Hepatocyte (in vitro differentiated cells): ENCODE data around the gene XPA. TPM values are rescaled to one million over a fixed set of nuclear protein-coding genes. Genes with fewer than 3 reads are reported as not detected.

ENCODE experiments used
- DNase-seq: peaks from one replicate; pipeline ENCODE4 v3.0.0-alpha.2; 2016; ENCODE audit warnings: low spot score
- H2AFZ ChIP-seq: fragments of 200-600 bp; sonication (generic); 2 replicates; pipeline ENCODE4 v1.6.0; 2016; ENCODE audit warnings: antibody characterized with exemption, mild to moderate bottlenecking
- H3K27ac ChIP-seq: fragments of 200-600 bp; sonication (generic); 2 replicates; pipeline ENCODE4 v1.5.1; 2016; ENCODE audit warnings: mild to moderate bottlenecking
- H3K27me3 ChIP-seq: fragments of 200-600 bp; sonication (generic); 2 replicates; pipeline ENCODE4 v1.6.1; 2016
- H3K36me3 ChIP-seq: fragments of 200-600 bp; sonication (generic); replicated peaks from 2 replicates; pipeline ENCODE4 v1.5.1; 2016; ENCODE audit warnings: low read depth; ENCODE audit not compliant: insufficient read depth
- H3K4me1 ChIP-seq: fragments of 200-600 bp; sonication (generic); 2 replicates; pipeline ENCODE4 v1.5.1; 2016; ENCODE audit warnings: mild to moderate bottlenecking, moderate library complexity; ENCODE audit not compliant: insufficient read depth
- H3K4me2 ChIP-seq: fragments of 200-600 bp; sonication (generic); 2 replicates; pipeline ENCODE4 v1.6.0; 2016
- H3K4me3 ChIP-seq: fragments of 200-600 bp; sonication (generic); 2 replicates; pipeline ENCODE4 v1.5.1; 2016; ENCODE audit warnings: mild to moderate bottlenecking
- H3K79me2 ChIP-seq: fragments of 200-600 bp; sonication (generic); 2 replicates; pipeline ENCODE4 v1.6.0; 2017; ENCODE audit warnings: mild to moderate bottlenecking
- H3K9me2 ChIP-seq: fragments of 200-600 bp; sonication (generic); replicated peaks from 2 replicates; pipeline ENCODE4 v1.6.0; 2017; ENCODE audit warnings: mild to moderate bottlenecking; ENCODE audit not compliant: insufficient read depth
- H3K9me3 ChIP-seq: fragments of 200-600 bp; sonication (generic); 2 replicates; pipeline ENCODE4 v1.5.1; 2016; ENCODE audit warnings: low read depth, mild to moderate bottlenecking
- H4K20me1 ChIP-seq: fragments of 200-600 bp; sonication (generic); 2 replicates; pipeline ENCODE4 v1.6.0; 2016; ENCODE audit warnings: mild to moderate bottlenecking; ENCODE audit not compliant: insufficient read depth, poor library complexity, severe bottlenecking
- EZH2 ChIP-seq: fragments of 200-600 bp; sonication (generic); IDR thresholded peaks from 2 replicates; pipeline ENCODE4 v1.6.1; 2016; ENCODE audit warnings: antibody characterized with exemption, mild to moderate bottlenecking, borderline replicate concordance
- EZH2phosphoT487 ChIP-seq: fragments of 200-600 bp; sonication (generic); IDR thresholded peaks from one replicate; pipeline ENCODE4 v1.6.1; 2018; ENCODE audit warnings: antibody characterized with exemption, mild to moderate bottlenecking, low read depth, moderate library complexity; ENCODE audit not compliant: unreplicated experiment, severe bottlenecking
- WGBS: methylation state at CpG from one replicate; pipeline ENCODE4 v1.1.6; 2016; ENCODE audit warnings: low lambda C conversion rate; ENCODE audit errors: missing lambda C conversion rate; 5-methylcytosine and 5-hydroxymethylcytosine counted together
- polyA plus RNA-seq: library from polyadenylated mRNA; unstranded; fragments of >200 nt; fragmentation: Nextera tagmentation; extraction: Ambion mirVana; gene quantifications from 2 replicates; pipeline ENCODE4 v1.2.1, GENCODE V29; 2016
- total RNA-seq: library from RNA; depleted of rRNA; stranded (reverse); fragments of >200 nt; gene quantifications from 2 replicates; pipeline ENCODE4 v1.2.3, GENCODE V29; 2014
- TF ChIP-seq, protein P1 (sequence below): fragments of 200-600 bp; sonication (generic); IDR thresholded peaks from 2 replicates; pipeline ENCODE4 v1.5.1; 2016; ENCODE audit warnings: antibody characterized with exemption, mild to moderate bottlenecking; ENCODE audit not compliant: poor library complexity

XPA gene
- total and polyA plus RNA-seq, 2 experiments from 2014 or later = 12.6 to 18.5 TPM

DNA sequence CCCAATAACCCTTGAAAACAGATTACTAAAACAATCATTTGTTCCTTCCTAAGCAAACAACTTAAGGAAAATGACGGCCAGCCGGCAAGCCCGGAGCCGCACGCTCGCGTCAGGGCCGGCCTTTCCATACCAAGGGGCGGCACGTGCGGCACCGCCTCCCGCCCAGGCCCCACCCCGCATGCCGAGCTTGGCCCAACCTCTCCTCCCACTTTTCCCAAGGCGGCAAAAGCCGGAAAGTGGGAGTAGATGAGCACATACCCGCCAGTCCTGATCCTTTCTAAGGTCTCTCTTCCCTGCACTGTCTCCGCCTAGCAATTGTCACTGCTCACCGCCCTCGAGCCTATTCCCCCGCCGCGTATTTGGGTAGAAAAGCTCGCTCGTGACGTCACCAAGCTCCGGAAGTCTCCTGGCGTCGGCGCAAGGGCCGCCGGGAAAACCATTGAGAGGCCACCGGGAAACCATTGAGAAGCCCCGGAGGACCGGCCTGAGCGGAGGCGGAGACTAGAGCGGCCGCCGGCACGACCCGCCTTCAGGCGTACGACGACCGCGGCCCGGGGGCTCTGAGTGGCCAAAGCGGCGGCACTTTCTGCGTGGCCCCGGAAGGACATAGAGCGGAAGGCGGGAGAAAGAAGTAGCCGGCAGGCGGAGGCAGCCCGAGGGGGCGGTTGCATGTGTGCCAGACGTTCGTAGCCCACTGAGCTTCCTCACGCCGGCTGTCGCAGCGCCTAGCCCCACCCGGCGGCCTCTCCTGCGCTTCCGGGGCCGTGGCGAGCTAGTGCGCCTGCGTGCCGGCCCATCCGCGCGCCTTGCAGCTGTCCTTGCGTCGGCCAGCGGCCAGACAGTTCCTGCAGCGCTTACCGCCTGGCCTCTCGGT is 63.9 kb downstream of the XPA start, which contains the start of the genes NCBP1 and TSTD2:
Gene NCBP1 (plus strand): TSS at position 837 of the 874 bp plus-strand sequence. CDS start 61 bp downstream, outside the sequence.
Gene TSTD2 (minus strand): TSS at position 384 of the 874 bp plus-strand sequence. CDS start 5,806 bp downstream, outside the sequence.
- H3K9me2 ChIP-seq = no peaks in the 10 kb centered on the region
- H3K4me3 ChIP-seq = peak within 1 kb of the TSS; percentile 66
- peaks cover 19% of the 10 kb centered on the region for H4K20me1 ChIP-seq
- no peaks in the 10 kb centered on the region for H3K27me3 ChIP-seq
- peaks cover 81% of the 10 kb centered on the region for H3K79me2 ChIP-seq
- 1% methylated on average over 74 of the region's 83 CpGs for WGBS
- H3K36me3 ChIP-seq = no peaks in the 10 kb centered on the region
- TF ChIP-seq EZH2phosphoT487 = no peak
- no peak for TF ChIP-seq EZH2
- TF ChIP-seq, protein P1, sequence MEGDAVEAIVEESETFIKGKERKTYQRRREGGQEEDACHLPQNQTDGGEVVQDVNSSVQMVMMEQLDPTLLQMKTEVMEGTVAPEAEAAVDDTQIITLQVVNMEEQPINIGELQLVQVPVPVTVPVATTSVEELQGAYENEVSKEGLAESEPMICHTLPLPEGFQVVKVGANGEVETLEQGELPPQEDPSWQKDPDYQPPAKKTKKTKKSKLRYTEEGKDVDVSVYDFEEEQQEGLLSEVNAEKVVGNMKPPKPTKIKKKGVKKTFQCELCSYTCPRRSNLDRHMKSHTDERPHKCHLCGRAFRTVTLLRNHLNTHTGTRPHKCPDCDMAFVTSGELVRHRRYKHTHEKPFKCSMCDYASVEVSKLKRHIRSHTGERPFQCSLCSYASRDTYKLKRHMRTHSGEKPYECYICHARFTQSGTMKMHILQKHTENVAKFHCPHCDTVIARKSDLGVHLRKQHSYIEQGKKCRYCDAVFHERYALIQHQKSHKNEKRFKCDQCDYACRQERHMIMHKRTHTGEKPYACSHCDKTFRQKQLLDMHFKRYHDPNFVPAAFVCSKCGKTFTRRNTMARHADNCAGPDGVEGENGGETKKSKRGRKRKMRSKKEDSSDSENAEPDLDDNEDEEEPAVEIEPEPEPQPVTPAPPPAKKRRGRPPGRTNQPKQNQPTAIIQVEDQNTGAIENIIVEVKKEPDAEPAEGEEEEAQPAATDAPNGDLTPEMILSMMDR = no peak
- DNase-seq = peak; percentile 99
- H3K27ac ChIP-seq = peak within 1 kb of the TSS; percentile 98
- peak within 1 kb of the TSS; percentile 89 for H3K4me2 ChIP-seq
- H3K4me1 ChIP-seq = peaks cover 22% of the 10 kb centered on the region
- peak within 1 kb of the TSS; percentile 54 for H2AFZ ChIP-seq
- H3K9me3 ChIP-seq = no peaks in the 10 kb centered on the region

DNA sequence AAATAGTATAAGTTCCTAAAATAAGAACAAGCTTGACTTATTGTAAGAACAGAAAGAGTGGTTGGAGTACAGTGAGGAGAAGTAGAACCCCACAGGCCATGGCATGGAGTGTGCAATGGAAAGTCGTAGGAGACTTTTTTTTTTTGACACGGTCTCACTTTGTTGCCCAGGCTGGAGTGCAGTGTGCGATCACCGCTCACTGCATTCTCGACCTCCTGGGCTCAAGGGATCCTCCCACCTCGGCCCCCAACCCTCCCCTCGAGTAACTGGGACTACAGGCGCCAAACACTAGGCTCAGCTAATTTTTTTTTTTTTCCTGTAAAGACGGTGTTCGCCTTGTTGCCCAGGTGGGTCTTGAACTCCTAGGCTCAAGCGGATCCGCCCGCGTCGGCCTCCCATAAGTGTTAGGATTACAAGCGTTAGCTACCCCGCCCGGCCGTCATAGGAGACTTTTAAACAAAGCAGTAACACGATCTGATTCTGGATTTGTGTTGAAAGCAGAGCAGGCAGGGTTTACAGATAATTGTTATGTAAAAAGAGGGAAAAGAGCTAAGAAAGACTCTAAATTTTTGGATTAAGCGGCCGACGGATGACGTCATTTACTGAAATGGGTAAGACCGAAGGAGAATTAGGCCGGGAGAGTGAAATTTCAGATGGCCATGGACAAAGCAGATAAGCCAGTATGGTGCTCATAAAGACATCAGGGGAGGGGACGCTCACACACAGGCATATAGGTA is 64.7 kb downstream of the XPA start:
- Histone ChIP-seq H3K4me3 (peak overlapping the region; percentile 54), H3K9me2 (no peaks in the 10 kb centered on the region), H3K4me1 (peaks cover 22% of the 10 kb centered on the region), H3K36me3 (no peaks in the 10 kb centered on the region), H3K27me3 (no peaks in the 10 kb centered on the region), H3K4me2 (peak overlapping the region; percentile 88), H3K27ac (peak overlapping the region; percentile 98), H3K9me3 (no peaks in the 10 kb centered on the region), H4K20me1 (peaks cover 14% of the 10 kb centered on the region), H2AFZ (peak overlapping the region; percentile 53), H3K79me2 (peaks cover 81% of the 10 kb centered on the region)
- TF ChIP-seq, protein P1 = no peak
- TF ChIP-seq EZH2phosphoT487 = no peak
- TF ChIP-seq EZH2 = no peak
- DNase-seq = peak; percentile 78
- WGBS = 2% methylated on average over 27 of the region's 27 CpGs

DNA sequence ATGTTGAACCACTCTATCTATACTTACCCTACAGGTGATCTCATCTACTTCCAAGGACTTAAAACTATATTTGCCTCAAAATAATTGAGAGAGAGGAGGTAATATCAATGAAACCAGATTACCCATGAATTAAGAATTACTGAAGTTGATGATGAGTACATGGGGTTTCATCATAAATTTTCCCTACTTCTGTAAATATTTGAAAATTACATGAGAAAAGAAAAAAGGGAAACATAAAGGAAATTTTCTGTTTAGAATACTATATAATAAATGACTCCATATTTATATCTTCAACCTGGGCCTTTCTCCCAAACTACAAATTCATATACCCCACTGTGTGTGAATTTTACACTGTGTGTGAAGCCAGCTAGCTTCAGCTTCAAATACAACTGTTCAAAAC is 66.5 kb downstream of the XPA start:
- H3K36me3 ChIP-seq = no peaks in the 10 kb centered on the region
- H3K4me1 ChIP-seq = peaks cover 18% of the 10 kb centered on the region
- no peaks in the 10 kb centered on the region for H3K9me3 ChIP-seq
- peaks cover 77% of the 10 kb centered on the region for H3K79me2 ChIP-seq
- no peak overlapping the region for H3K27ac ChIP-seq
- DNase-seq = no peak
- no peak overlapping the region for H2AFZ ChIP-seq
- H3K9me2 ChIP-seq = no peaks in the 10 kb centered on the region
- TF ChIP-seq, protein P1 = no peak
- TF ChIP-seq EZH2 = no peak
- TF ChIP-seq EZH2phosphoT487 = no peak
- H3K4me2 ChIP-seq = no peak overlapping the region
- H4K20me1 ChIP-seq = peaks cover 6% of the 10 kb centered on the region
- no peaks in the 10 kb centered on the region for H3K27me3 ChIP-seq
- H3K4me3 ChIP-seq = no peak overlapping the region
